ENCODE data around the gene LDHB.

GRCh38 chr12:21627924-21628323 lies 29.7 kb downstream of the LDHB start:
- TF ChIP-seq, protein P1, sequence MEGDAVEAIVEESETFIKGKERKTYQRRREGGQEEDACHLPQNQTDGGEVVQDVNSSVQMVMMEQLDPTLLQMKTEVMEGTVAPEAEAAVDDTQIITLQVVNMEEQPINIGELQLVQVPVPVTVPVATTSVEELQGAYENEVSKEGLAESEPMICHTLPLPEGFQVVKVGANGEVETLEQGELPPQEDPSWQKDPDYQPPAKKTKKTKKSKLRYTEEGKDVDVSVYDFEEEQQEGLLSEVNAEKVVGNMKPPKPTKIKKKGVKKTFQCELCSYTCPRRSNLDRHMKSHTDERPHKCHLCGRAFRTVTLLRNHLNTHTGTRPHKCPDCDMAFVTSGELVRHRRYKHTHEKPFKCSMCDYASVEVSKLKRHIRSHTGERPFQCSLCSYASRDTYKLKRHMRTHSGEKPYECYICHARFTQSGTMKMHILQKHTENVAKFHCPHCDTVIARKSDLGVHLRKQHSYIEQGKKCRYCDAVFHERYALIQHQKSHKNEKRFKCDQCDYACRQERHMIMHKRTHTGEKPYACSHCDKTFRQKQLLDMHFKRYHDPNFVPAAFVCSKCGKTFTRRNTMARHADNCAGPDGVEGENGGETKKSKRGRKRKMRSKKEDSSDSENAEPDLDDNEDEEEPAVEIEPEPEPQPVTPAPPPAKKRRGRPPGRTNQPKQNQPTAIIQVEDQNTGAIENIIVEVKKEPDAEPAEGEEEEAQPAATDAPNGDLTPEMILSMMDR (IDR thresholded peaks at IDR 0.05; ENCODE audit: low read depth, low read length, poor library complexity, severe bottlenecking): no peak
- no peak for TF ChIP-seq EZH2phosphoT487 (IDR thresholded peaks at IDR 0.05; ENCODE audit: borderline replicate concordance, low read length)
